H4 (cell line): ENCODE measurements around the gene BOC. TPM values are rescaled to one million over a fixed set of nuclear protein-coding genes. Genes with fewer than 3 reads are reported as not detected.

Source experiments
- DNase-seq: peaks from one replicate; pipeline ENCODE4 v3.0.0-alpha.2; 2015; ENCODE audit warnings: low spot score
- total RNA-seq: library from RNA; depleted of rRNA; stranded (reverse); fragments of >200 nt; shearing (Covaris generic); gene quantifications from 2 replicates; pipeline ENCODE4 v1.2.3, GENCODE V29; 2014

BOC gene
- total RNA-seq, 1 experiment from 2014 or later: 3.7 TPM

DNA sequence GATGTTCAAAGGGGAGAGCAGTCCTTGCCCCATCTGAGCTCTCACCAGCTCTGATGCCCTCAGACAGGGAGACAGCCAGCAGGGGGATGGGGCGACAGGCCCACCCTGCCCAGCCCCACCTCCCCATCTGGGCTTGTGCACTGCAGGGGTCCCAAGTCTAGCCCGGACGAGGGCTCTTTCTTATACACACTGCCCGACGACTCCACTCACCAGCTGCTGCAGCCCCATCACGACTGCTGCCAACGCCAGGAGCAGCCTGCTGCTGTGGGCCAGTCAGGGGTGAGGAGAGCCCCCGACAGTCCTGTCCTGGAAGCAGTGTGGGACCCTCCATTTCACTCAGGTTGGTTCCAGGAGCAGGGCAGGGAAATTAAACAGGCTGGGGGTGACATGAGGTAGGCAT is 73.9 kb downstream of the BOC start:
- DNase-seq: no peak

DNA sequence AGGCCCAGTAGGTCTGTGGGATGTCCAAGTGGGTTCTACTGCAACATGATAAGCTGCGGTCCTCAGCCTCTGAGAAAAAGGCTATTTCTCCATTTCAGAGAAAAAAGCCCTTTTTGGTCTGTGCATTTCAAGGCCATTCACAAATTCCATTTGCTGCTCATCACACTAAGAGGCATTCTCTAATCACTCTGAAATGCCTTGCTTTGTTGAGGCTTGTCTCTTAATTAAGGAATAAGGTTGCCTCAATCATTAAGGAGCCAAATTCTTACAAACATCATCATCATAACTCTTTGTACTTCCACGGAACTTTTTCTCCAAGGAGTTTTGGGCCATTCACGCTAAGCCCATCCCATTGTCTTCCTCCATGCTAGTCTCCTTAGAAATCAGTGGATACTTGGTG is 74.4 kb downstream of the BOC start:
- DNase-seq: no peak

DNA sequence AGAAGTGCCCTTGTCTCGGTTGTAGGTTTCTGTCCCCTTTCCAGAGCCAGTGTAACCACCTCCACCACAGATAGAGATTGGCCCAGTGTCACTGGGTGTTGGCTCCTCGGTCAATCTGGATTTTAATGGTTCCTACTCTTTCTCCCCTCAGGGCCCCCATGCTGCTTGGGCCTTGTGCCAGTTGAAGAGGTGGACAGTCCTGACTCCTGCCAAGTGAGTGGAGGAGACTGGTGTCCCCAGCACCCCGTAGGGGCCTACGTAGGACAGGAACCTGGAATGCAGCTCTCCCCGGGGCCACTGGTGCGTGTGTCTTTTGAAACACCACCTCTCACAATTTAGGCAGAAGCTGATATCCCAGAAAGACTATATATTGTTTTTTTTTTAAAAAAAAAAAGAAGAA is 75.2 kb downstream of the BOC start:
- DNase-seq: no peak

DNA sequence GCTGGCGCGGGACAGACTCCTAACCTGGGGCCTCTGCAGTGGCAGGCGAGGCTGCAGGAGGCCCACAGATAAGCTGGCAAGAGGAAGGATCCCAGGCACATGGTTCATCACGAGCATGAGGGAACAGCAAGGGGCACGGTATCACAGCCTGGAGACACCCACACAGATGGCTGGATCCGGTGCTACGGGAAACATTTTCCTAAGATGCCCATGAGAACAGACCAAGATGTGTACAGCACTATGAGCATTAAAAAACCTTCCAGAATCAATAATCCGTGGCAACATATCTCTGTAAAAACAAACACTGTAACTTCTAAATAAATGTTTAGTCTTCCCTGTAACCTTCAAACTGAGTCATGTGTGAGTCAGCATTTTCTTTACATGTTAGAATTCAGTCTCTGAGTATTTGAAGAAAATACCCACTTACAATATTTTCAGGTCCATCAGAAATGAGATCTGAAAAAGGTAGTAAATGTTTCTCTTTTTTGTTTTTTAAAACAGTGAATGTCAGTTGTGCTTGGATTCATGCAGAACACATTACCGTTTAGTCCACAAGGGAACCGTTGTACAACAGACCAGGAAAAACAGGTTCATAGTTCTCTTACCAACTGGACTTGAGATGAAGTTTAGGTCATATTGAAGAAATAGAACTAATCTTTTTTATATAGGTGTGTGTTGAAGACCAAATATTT is 75.9 kb downstream of the BOC start:
- peak; percentile 73 for DNase-seq

DNA sequence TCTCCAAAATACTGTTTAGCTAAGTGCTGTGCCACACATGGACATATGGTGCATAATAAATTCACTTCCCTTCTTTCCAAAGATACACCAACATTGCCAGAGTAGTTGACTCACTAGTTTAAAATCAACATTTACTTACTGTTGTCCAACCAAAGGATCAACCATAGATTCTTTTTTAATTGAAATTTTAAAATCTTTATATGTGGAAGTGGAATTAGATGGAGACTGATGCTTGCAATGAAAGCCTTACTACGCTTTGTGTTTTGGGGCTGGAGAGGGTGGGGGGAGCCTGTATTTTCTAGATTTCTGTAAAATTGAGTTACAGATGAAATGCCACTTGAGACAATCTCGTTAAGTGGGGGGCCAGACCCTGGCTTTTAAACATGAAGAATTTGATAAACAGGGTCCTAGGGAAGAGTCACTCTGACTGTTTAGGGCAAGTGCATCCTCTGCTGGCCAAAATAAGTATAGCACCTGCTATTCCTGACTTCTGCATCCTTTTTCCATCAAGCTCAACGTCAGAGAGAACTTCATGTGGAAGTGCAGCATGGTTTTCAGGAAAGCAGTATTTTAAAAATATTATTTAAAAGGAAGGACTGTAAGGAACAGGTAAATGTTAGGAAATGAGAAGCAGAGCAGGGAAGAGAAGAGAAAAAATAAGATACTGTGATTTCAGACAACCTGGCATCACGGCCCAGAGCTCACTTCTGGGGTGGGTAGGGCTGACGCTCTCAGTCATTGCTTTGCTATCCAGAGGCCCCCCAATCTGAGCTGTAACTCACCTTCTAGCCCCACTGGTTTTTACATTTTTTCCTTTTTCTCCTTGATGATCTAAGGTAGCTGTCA is 76.7 kb downstream of the BOC start:
- DNase-seq: peak; percentile 64

DNA sequence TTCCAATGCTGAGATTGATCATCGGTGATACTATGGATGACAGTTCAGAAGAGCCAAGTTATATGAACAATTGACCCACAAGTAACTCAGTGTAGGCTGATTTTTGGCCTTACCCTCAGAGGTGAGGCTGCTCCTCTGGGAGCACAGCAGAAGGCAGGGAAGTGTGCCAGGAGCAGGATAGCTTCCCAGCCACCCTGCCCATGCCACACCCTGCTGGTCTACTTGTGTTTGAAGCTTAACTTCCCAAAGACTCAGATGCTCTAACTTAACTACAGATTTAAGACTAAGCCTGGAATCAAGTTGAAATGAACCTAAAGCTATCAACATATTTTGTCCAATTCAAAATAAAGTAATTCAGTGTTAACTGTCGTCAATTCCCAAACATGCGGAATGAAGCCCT is 77.5 kb downstream of the BOC start:
- no peak for DNase-seq

DNA sequence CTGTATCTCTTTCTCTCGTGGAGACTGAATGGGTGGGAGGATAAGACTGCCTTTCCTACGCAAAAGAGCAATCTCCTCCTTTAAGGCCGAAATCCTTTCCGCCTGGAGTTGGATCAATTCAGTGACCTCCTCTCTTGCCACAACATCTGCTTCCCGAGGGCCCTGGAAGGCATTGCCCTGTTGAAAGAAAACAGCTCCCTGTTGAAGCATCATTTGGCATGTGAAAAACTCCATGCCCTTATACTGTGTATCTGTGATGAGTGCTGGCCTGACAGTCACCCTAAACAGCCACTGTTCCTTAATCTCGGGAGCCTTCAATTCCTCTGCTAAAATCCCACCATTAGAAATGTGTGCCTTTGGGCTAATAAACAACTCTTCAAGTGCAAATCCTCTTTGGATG is 80.2 kb downstream of the BOC start:
- no peak for DNase-seq

DNA sequence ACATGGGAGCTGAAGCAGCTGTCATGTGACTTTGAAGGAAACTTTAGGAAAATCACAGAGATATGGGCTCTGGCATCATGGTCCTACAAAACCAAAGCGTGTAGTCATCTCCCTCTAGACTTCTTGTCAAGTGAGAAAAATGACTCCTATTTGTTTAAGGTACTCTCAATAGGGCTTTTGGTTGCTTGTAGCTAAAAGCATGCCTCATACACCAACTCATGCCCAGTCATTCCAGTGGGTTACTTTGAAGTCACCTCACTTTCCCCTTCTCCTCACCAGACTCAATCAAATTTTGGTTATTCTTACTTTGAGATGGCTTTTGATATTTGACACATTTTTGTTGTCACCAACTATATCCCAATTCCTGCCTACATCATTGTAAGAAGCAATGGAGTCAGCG is 81.6 kb downstream of the BOC start:
- DNase-seq: no peak

DNA sequence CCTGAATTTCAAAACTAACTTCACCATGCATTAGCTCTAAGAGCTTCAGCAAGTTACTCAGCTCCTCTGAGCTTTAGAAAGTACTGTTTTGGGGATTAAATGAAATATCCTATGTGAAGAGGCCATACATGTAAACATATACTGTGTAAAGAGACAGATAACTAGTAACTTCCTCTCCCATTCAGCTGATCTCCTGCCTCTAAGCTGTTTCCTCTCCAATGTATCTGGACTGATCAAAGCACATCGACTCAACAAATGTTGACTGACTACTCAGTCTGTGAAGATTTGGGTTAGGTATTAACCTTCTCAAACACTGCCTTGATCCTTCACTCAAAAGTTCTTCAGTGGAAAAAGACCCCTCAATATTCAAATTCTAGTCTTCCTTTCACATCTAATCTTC is 82.0 kb downstream of the BOC start:
- no peak for DNase-seq

DNA sequence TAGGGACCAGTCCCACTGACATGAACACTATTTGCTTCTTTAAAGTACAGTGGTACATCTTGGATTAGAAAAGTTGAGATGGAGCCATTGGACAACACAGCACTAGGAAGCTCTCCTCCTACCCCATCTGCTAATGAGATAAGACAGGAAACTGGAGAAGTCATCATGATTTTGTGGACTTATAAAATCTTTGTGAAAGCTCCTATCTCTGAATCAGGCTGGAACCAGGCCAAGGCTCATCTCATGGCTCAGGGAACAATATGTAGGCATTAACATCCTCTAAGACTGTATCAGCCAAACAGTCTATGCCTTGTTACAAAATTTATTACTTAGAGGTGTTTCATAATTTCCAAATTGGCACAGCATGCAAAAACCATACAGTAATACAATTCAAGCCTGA is 84.1 kb downstream of the BOC start:
- DNase-seq: no peak

DNA sequence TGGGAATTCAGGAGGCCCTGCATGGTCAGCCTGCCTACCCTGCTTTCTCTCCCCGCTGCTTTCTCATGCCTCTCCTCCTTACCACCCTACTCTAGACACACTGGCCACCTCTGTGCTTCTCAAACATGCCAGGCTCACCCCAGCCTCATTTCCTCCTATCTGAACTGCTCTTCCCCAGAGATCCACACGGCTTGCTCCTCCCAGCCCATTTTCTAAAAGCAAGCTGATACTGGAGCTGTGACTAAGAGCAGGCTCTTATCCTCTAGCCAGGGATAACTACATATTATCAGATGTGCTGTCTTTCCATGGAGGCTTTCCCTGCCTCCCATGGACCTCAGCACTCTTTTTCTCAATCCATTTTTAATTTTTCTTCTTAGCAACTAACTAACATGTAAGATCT is 85.9 kb downstream of the BOC start:
- DNase-seq: no peak

DNA sequence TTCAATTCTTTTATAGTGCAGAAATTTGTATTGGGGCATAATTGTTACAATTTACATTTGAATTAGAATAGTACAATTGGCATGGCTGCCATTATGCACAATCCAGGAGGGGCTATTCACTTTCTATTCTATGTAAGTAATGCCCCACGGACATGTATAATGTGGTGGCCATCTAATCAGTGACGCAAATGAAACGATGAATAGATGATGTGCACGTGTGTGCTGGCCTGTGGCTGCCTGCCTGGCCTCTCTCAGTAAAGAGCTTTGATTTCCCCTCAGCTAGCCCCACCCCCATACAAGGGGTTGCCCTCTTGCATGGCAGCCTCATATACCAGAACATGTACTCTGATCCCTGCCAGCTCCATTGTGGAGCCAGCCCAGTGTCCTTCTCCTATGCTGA is 86.5 kb downstream of the BOC start:
- no peak for DNase-seq

DNA sequence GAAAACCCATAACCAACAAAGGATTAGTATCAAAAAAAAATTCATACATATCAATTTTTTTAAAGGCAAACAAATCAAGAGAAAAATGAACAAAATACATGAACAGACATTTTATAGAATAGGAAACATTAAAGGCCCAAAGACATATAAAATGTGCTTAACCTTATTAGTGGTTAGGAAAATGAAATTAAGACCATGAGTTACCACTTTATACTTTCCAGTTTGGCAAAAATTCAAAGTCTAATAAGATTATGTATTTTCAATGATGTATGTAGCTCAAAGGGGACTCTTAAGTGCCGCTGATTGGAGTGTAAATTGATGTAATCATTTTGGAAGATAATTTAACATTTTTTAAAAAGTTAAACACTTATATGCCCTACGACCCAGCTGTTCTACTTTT is 89.2 kb downstream of the BOC start:
- no peak for DNase-seq

DNA sequence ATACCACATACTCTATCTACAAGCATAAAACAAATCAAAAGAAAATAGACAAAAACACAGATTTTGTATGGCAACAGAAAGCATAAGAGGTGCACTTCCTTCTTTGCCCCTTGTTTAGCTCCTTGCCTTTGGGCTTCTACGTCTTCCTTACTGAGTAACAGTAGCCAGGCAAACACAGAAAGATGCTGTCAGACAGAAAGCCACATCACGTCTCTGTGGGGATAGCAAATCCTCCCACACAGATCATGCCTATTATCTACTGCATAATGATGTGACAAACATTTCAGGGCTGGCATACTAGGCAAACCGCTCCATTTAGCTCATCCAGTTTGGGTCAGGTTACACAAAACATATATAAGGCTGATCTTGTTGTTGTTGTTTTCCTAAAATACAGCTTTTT is 92.7 kb downstream of the BOC start:
- no peak for DNase-seq

DNA sequence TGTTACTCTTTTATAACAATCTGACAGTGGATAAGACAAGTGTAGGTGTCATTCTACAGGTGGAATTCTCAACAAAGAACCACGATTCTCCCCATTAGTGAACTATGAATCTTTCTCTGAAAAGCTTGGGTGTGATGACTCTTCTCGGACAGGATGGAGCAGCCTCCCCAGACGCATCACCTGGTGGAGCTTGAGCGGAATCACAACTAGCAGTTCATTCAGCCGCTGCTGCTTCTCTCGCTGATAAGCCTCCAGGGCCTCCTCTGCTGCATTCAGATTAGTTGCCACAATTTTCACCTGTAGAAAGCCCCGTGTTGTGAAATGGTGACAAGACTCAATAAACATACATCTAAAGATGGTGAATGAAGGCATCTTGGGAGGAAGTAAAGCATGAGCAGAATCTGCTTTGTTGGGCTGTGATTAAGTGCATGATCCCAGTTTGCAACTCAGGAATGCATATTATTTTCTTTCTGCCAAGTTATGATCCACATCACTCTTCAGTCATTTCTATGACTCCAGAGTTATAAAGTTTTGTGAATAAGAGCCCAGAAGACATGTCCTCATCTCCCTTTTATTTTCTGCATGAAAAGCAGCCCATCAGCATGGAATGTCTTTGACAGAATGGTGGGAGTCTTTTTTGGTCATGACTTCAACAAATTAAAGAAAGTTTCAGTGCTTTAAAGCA is 93.6 kb downstream of the BOC start:
- no peak for DNase-seq

DNA sequence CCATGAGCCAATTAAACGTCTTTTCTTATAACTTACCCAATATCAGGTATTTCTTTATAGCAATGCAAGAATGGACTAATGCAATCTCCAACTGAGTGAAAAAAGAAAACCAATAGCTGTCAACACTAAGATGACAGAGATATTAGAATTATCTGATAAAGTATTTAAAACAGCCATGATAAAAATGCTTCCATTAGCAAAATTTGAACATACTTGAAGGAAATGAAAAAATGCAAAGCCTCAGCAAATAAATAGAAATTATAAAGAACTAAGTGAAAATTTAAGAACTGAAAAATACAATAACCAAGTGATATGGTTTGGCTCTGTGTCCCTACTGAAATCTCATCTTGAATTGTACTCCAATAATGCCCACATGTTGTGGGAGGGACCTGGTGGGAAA is 99.6 kb downstream of the BOC start:
- DNase-seq: no peak

DNA sequence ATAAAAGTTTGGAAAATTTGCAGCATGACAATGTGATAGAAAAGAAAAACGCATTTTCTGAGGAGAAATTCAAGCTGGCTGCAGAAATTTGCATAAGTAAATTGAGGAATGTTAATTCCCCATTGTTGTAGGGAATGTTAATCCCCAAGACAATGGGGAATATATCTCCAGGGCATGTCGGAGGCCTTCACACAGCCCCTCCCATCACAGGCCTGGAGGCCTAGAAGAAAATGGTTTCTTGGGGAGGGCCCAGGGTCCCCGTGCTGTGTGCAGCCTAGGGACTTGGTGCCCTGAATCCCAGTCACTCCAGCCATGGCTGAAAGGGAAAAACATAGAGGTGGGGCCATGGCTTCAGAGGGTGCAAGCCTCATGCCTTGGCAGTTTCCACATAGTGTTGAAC is 101.1 kb downstream of the BOC start:
- no peak for DNase-seq

DNA sequence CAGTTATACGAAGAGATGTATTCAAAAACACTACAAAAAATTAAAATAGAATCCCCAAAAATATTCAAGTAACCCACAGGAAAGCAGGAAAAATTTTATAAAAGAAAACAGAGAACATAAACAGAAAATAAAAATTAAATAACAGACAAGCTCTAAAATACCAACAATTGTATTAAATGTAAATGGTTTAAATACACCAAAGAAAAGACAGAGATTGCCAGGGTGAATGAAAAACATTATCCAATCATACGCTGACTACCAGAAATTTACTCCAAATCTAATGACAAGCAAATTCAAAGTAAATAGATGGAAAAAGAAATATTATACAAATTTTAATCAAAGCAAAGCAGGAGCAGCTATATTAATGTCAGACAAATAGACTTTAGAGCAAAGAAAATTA is 103.6 kb downstream of the BOC start:
- DNase-seq: no peak

DNA sequence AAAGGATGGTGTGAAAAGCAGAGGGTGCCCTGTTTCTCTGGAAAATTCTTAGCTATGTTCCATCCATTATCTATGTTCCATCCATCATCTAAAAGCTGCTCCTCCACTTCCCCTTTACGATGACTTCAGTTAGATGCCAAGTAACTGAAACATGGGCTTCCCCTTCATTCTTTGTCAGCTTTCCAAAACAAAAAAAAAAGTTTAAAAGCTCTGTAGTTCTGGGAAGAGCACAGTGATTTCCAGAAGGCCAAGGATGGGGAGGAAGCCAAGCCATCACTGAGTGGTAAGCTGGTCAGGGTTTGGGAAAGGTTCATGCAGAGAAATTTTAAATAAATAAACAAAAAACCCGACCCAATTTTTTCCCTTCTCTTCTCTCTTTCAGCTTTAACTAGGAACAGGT is 118.4 kb downstream of the BOC start:
- no peak for DNase-seq

DNA sequence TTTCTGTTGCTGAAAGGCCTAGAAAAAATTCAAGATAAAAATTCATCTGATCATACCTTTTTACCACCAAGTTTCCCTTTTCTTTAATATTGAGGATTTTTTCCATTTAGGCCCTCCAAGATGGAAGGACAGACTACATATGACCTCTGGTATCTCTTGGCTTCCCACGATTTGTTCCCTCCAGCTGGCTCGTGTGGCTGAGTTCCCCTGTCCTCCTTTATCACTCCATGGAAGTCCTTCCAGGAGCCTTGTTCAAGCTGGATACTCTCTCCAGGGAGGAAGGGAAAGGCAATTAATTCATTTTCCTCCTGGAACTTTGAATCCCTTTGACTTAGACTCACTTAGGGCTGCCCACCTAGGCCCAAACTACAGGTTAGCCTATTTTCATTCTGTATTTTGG is 119.4 kb downstream of the BOC start:
- DNase-seq: no peak

DNA sequence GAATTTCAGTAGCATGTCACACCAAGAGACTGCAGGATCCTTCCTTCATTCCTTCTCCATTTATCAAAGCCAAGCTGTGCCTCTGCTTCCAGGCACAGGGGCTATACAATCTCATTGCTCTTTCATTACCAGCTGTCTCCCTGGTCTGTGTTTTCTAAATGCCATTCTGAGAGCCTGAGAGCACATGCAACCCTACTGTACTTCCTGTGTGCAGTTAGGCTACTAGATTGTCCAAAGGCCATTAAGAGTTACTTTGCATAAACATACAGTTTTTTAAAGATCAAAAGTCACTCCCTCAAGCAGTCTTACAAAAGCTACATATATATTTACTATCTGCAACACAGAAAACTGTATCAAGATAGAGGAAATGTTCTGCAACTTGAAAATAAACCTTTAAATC is 119.8 kb downstream of the BOC start:
- DNase-seq: no peak
